HepG2 (cell line): ENCODE results near the gene LRIG1. TPM values are rescaled to one million over a fixed set of nuclear protein-coding genes. Genes with fewer than 3 reads are reported as not detected.

Experiments
- ATAC-seq: fragments of 200-7000 bp; cut with Tn5 transposase; 3 replicates; pipeline ENCODE4 v1.9.1; 2020; ENCODE audit warnings: mild to moderate bottlenecking, moderate library complexity
- BruUV-seq: library from RNA; stranded (reverse); fragments of 400-500 nt; replicated peaks from 2 replicates; lab custom pipeline; 2021; lab: Mats Ljungman, UMichigan
- CTCF ChIA-PET: fragments of 300-600 bp; formaldehyde crosslinking; extraction: SDS; loops from one replicate; lab custom pipeline; 2021; ENCODE audit warnings: low total read pairs, inconsistent platforms, low intra/inter-chr PET ratio; lab: Yijun Ruan, JAX
- POLR2A ChIA-PET: fragments of 350-600 bp; sonication (Branson Sonifier 250); formaldehyde crosslinking; loops from one replicate; lab custom pipeline; 2020; ENCODE audit warnings: antibody characterized with exemption, inconsistent platforms; lab: Yijun Ruan, JAX
- DNase-seq: peaks from one replicate; pipeline ENCODE4 v3.0.0-alpha.2; 2015; ENCODE audit warnings: low spot score
- FAIRE-seq: peaks from 3 replicates; lab custom pipeline; 2011; peaks lifted over from hg19 to GRCh38; lab: Jason Lieb, UNC
- H2AFZ ChIP-seq: one replicate; pipeline ENCODE4 v1.6.1; 2011; ENCODE audit warnings: low read length, inconsistent platforms
- H3K27ac ChIP-seq: fragments of 300-600 bp; 3 replicates; pipeline ENCODE4 v1.8.0; 2011; ENCODE audit warnings: mixed run types, mild to moderate bottlenecking, mixed read lengths, low read length, inconsistent platforms; ENCODE audit not compliant: insufficient read depth; ENCODE audit errors: extremely low read length
- H3K27me3 ChIP-seq, 2 experiments: fragments of 200-600 bp in 1 of 2; 2 replicates in 1 of 2; 3 replicates in 1 of 2; pipeline versions ENCODE4 v1.6.0 to v1.8.0; 2011; ENCODE audit warnings: low read length in 2 of 2, mild to moderate bottlenecking in 2 of 2, moderate library complexity in 2 of 2, inconsistent platforms in 1 of 2; ENCODE audit not compliant: insufficient read depth in 2 of 2, control insufficient read depth in 1 of 2
- H3K36me3 ChIP-seq, 2 experiments: fragments of 200-600 bp in 1 of 2; replicated peaks in 1 of 2; 2 replicates in 1 of 2; 3 replicates in 1 of 2; pipeline versions ENCODE4 v1.5.1 to v1.8.0; 2011; ENCODE audit warnings: low read length in 2 of 2, inconsistent platforms in 1 of 2; ENCODE audit not compliant: insufficient read depth in 2 of 2, control insufficient read depth in 1 of 2
- H3K4me1 ChIP-seq: 2 replicates; pipeline ENCODE4 v1.5.1; 2012; ENCODE audit warnings: low read length, inconsistent platforms; ENCODE audit not compliant: insufficient read depth
- H3K4me2 ChIP-seq: 2 replicates; pipeline ENCODE4 v1.6.0; 2011; ENCODE audit warnings: low read depth, low read length, inconsistent platforms
- H3K4me3 ChIP-seq, 3 experiments: fragments of 200-600 bp in 1 of 3; sonication (generic), shearing (Covaris generic) in 1 of 3; replicated peaks in 1 of 3; 2 replicates each; pipeline ENCODE4 v1.5.1; 2011 to 2016; ENCODE audit warnings: low read length in 3 of 3, inconsistent platforms in 2 of 3, low read depth in 2 of 3, mild to moderate bottlenecking in 2 of 3, control low read depth in 1 of 3, mixed read lengths in 1 of 3; ENCODE audit not compliant: insufficient read depth in 1 of 3
- H3K79me2 ChIP-seq: one replicate; pipeline ENCODE4 v1.6.1; 2011; ENCODE audit warnings: low read length, inconsistent platforms; ENCODE audit not compliant: insufficient read depth
- H3K9ac ChIP-seq: 2 replicates; pipeline ENCODE4 v1.6.0; 2011; ENCODE audit warnings: mild to moderate bottlenecking, low read depth, low read length, inconsistent platforms; ENCODE audit not compliant: insufficient read depth
- H3K9me3 ChIP-seq: 2 replicates; pipeline ENCODE4 v1.5.1; 2012; ENCODE audit warnings: mild to moderate bottlenecking, low read length
- H4K20me1 ChIP-seq: 2 replicates; pipeline ENCODE4 v1.6.0; 2011; ENCODE audit warnings: inconsistent platforms, mild to moderate bottlenecking, low read length, moderate library complexity; ENCODE audit not compliant: insufficient read depth
- CBX5 ChIP-seq: sonication (generic); formaldehyde crosslinking; IDR thresholded peaks from 2 replicates; pipeline ENCODE4 v1.4.0; 2020; ENCODE audit warnings: missing genetic modification reagents, borderline replicate concordance
- CCDC6 ChIP-seq: sonication (generic); formaldehyde crosslinking; IDR thresholded peaks from 2 replicates; pipeline ENCODE4 v1.8.1; 2022; ENCODE audit warnings: mild to moderate bottlenecking, missing genetic modification reagents, moderate library complexity
- FOXJ3 ChIP-seq: sonication (generic); formaldehyde crosslinking; IDR thresholded peaks from 2 replicates; pipeline ENCODE4 v1.4.0; 2020; ENCODE audit warnings: missing genetic modification reagents, mild to moderate bottlenecking, borderline replicate concordance
- KDM2A ChIP-seq: sonication (generic); formaldehyde crosslinking; IDR thresholded peaks from 2 replicates; pipeline ENCODE4 v1.4.0; 2020; ENCODE audit warnings: low read depth, missing genetic modification reagents, borderline replicate concordance
- KLF12 ChIP-seq: sonication (generic); formaldehyde crosslinking; IDR thresholded peaks from 2 replicates; pipeline ENCODE4 v1.4.0; 2020; ENCODE audit warnings: missing genetic modification reagents, borderline replicate concordance
- MYNN ChIP-seq: sonication (generic); formaldehyde crosslinking; IDR thresholded peaks from 2 replicates; pipeline ENCODE4 v1.4.0; 2020; ENCODE audit warnings: mild to moderate bottlenecking, low read depth, missing genetic modification reagents
- NBN ChIP-seq: fragments of 450-650 bp; conservative IDR thresholded peaks from 2 replicates; pipeline ENCODE4 v1.6.1; 2017
- NCOA5 ChIP-seq: sonication (generic); formaldehyde crosslinking; IDR thresholded peaks from 2 replicates; pipeline ENCODE4 v1.4.0; 2020; ENCODE audit warnings: missing genetic modification reagents
- PRDM4 ChIP-seq: sonication (generic); formaldehyde crosslinking; IDR thresholded peaks from 2 replicates; pipeline ENCODE4 v1.9.0; 2021; ENCODE audit warnings: missing genetic modification reagents, borderline replicate concordance
- REL ChIP-seq: sonication (generic); formaldehyde crosslinking; conservative IDR thresholded peaks from 2 replicates; pipeline ENCODE4 v1.8.0; 2022; ENCODE audit warnings: mild to moderate bottlenecking, missing genetic modification reagents, moderate library complexity
- UBTF ChIP-seq: sonication (generic); formaldehyde crosslinking; IDR thresholded peaks from 2 replicates; pipeline ENCODE4 v1.4.0; 2020; ENCODE audit warnings: mild to moderate bottlenecking, missing genetic modification reagents
- ZNF343 ChIP-seq: sonication (generic); formaldehyde crosslinking; IDR thresholded peaks from 2 replicates; pipeline ENCODE4 v1.4.0; 2020; ENCODE audit warnings: mild to moderate bottlenecking, missing genetic modification reagents
- ZNF354B ChIP-seq: sonication (generic); formaldehyde crosslinking; IDR thresholded peaks from 2 replicates; pipeline ENCODE4 v1.8.0; 2022; ENCODE audit warnings: mild to moderate bottlenecking, missing genetic modification reagents
- ZNF547 ChIP-seq: sonication (generic); formaldehyde crosslinking; IDR thresholded peaks from 2 replicates; pipeline ENCODE4 v1.5.1; 2020; ENCODE audit warnings: mild to moderate bottlenecking, missing genetic modification reagents
- WGBS: methylation state at CpG from one replicate; pipeline ENCODE4 v1.1.6; 2017; ENCODE audit warnings: low lambda C conversion rate; 5-methylcytosine and 5-hydroxymethylcytosine counted together
- in situ Hi-C: cut with HindIII; loops from 2 replicates; pipeline ENCODE4 v1.10.0; 2017; ENCODE audit warnings: low pct_unique_long_range_greater_than_20kb; ENCODE audit not compliant: extremely low pct_ligation_motif_present
- intact Hi-C: fragments of 100-400 bp; cut with micrococcal nuclease; formaldehyde crosslinking; loops from one replicate; pipeline ENCODE4 v1.10.0; 2022; ENCODE audit not compliant: unreplicated experiment
- polyA plus RNA-seq, 8 experiments: library from polyadenylated mRNA; depleted of rRNA in 3 of 8; stranded (reverse) in 7 of 8; unstranded in 1 of 8; fragments of >200 nt; fragmentation: Illumina TruSeq in 4 of 8; extraction: Trizol in 4 of 8; gene quantifications; 2 replicates each; pipeline versions ENCODE4 v1.2.1 to v1.2.3, GENCODE V29; 2011 to 2016; ENCODE audit warnings: low read depth in 4 of 8, missing spikeins in 1 of 8, mixed read lengths in 1 of 8; ENCODE audit not compliant: insufficient read depth in 1 of 8
- total RNA-seq, 5 experiments: library from RNA; depleted of rRNA; stranded (reverse); fragments of >200 nt; fragmentation: Illumina TruSeq; extraction: Trizol; gene quantifications; 2 replicates each; pipeline ENCODE4 v1.2.3, GENCODE V29; 2016; ENCODE audit warnings: low read depth in 1 of 5

Gene LRIG1
- total and polyA plus RNA-seq, 2 of the 13 experiments (the other 11 are each of a cell fraction or from before 2014, with no cell fraction given) = 17.8 to 24.8 TPM

GRCh38 chr3:66380200-66380932 lies 120.5 kb downstream of the LRIG1 start:
- Histone ChIP-seq H3K9ac (no peak overlapping the region), H2AFZ (no peak overlapping the region), H3K9me3 (no peaks in the 10 kb centered on the region), H3K4me1 (peaks cover 18% of the 10 kb centered on the region), H4K20me1 (no peaks in the 10 kb centered on the region), H3K27ac (no peak overlapping the region), H3K36me3 (peaks cover 37 to 83% of the 10 kb centered on the region in 2 experiments), H3K27me3 (no peaks in the 10 kb centered on the region), H3K4me3 (no peak overlapping the region), H3K4me2 (no peak overlapping the region), H3K79me2 (no peaks in the 10 kb centered on the region)
- intact Hi-C loops = no loop called here
- in situ Hi-C loops = loop anchor here (10.0 kb wide), 1 partner anchor 106 kb away; no protein-coding TSS in a partner anchor
- CTCF ChIA-PET = no interaction called here
- no TSS peak for BruUV-seq
- TF ChIP-seq ZNF354B (CRISPR knock-in tag) (no peak), NCOA5 (CRISPR knock-in tag) (no peak), CBX5 (CRISPR knock-in tag) (no peak)
- no peak for DNase-seq
- no peak for FAIRE-seq
- POLR2A ChIA-PET = no interaction called here
- WGBS = 94% methylated on average over 12 of the region's 26 CpGs
- ATAC-seq = no peak

GRCh38 chr3:66379565-66379964 lies 121.3 kb downstream of the LRIG1 start:
- 99% methylated on average over 6 of the region's 9 CpGs for WGBS
- no peak overlapping the region for H3K4me2 ChIP-seq
- FAIRE-seq (no peak), DNase-seq (no peak), ATAC-seq (no peak)
- no peak overlapping the region for H3K27ac ChIP-seq
- no peak overlapping the region for H3K4me3 ChIP-seq
- intact Hi-C loops (no loop called here), in situ Hi-C loops (no loop called here)
- H4K20me1 ChIP-seq = no peaks in the 10 kb centered on the region
- ChIA-PET POLR2A (no interaction called here), CTCF (no interaction called here)
- H3K4me1 ChIP-seq = peaks cover 18% of the 10 kb centered on the region
- TF ChIP-seq KDM2A (CRISPR knock-in tag) (no peak), ZNF343 (CRISPR knock-in tag) (no peak), KLF12 (no peak), NBN (no peak), ZNF547 (CRISPR knock-in tag) (no peak), UBTF (CRISPR knock-in tag) (no peak), PRDM4 (CRISPR knock-in tag) (no peak), FOXJ3 (CRISPR knock-in tag) (no peak), CCDC6 (CRISPR knock-in tag) (no peak), MYNN (CRISPR knock-in tag) (no peak), REL (CRISPR knock-in tag) (no peak)
- no peaks in the 10 kb centered on the region for H3K79me2 ChIP-seq
- no peaks in the 10 kb centered on the region for H3K9me3 ChIP-seq
- BruUV-seq = TSS peak; percentile 34
- H3K27me3 ChIP-seq = no peaks in the 10 kb centered on the region
- H3K9ac ChIP-seq = no peak overlapping the region
- H2AFZ ChIP-seq = no peak overlapping the region
- peaks cover 31 to 75% of the 10 kb centered on the region in 2 experiments for H3K36me3 ChIP-seq
